ENCODE measurements around the gene APOL4.

Gene APOL4

GRCh38 chr22:36166518-36167220 lies 34.9 kb downstream of the APOL4 start:
- no peak for DNase-seq
- Histone ChIP-seq H3K27me3 (replicated peaks) (no peaks in the 10 kb centered on the region), H3K36me3 (replicated peaks) (no peaks in the 10 kb centered on the region), H3K4me3 (ENCODE audit: low read depth, low read length) (no peak overlapping the region), H3K27ac (no peak overlapping the region)
- in situ Hi-C loops (cut with HindIII; ENCODE audit: low pct_ligation_motif_present, low sequenced_read_pairs), result loop anchor here (25.0 kb wide), 1 partner anchor 96 kb away; the partner anchor contains the start of gene APOL1
- no peak for TF ChIP-seq CTCF (IDR thresholded peaks at IDR 0.05; ENCODE audit: low read depth, low read length, missing control alignments)

- Histone ChIP-seq H3K27me3 (replicated peaks) (no peaks in the 10 kb centered on the region), H3K36me3 (replicated peaks) (no peaks in the 10 kb centered on the region), H3K4me3 (ENCODE audit: low read depth, low read length) (no peak overlapping the region), H3K27ac (no peak overlapping the region)
- no peak for TF ChIP-seq CTCF (IDR thresholded peaks at IDR 0.05; ENCODE audit: low read depth, low read length, missing control alignments)
- DNase-seq, result no peak
- in situ Hi-C loops (cut with HindIII; ENCODE audit: low pct_ligation_motif_present, low sequenced_read_pairs), result loop anchor here (25.0 kb wide), 1 partner anchor 96 kb away; the partner anchor contains the start of gene APOL1
Observed at GRCh38 chr22:36166086-36166485, 35.5 kb downstream of the APOL4 start.

- Histone ChIP-seq H3K36me3 (replicated peaks) (no peaks in the 10 kb centered on the region), H3K27ac (no peak overlapping the region), H3K27me3 (replicated peaks) (no peaks in the 10 kb centered on the region), H3K4me3 (ENCODE audit: low read depth, low read length) (no peak overlapping the region)
- TF ChIP-seq CTCF (IDR thresholded peaks at IDR 0.05; ENCODE audit: low read depth, low read length, missing control alignments), result no peak
- in situ Hi-C loops (cut with HindIII; ENCODE audit: low pct_ligation_motif_present, low sequenced_read_pairs), result loop anchor here (25.0 kb wide), 1 partner anchor 97 kb away; the partner anchor contains the start of gene APOL1
- DNase-seq, result no peak
Observed at GRCh38 chr22:36165141-36165540, 36.5 kb downstream of the APOL4 start.

- H3K27me3 ChIP-seq (replicated peaks), result no peaks in the 10 kb centered on the region
- H3K4me3 ChIP-seq (ENCODE audit: low read depth, low read length), result no peak overlapping the region
- in situ Hi-C loops (cut with HindIII; ENCODE audit: low pct_ligation_motif_present, low sequenced_read_pairs), result loop anchor here (25.0 kb wide), 1 partner anchor 98 kb away; the partner anchor contains the start of gene APOL1
- H3K27ac ChIP-seq, result no peak overlapping the region
- no peak for TF ChIP-seq CTCF (IDR thresholded peaks at IDR 0.05; ENCODE audit: low read depth, low read length, missing control alignments)
- no peak for DNase-seq
- no peaks in the 10 kb centered on the region for H3K36me3 ChIP-seq (replicated peaks)
Observed at GRCh38 chr22:36164621-36165020, 37.0 kb downstream of the APOL4 start.

GRCh38 chr22:36163497-36163896 lies 38.1 kb downstream of the APOL4 start:
- Histone ChIP-seq H3K27me3 (replicated peaks) (no peaks in the 10 kb centered on the region), H3K27ac (no peak overlapping the region), H3K4me3 (ENCODE audit: low read depth, low read length) (no peak overlapping the region), H3K36me3 (replicated peaks) (no peaks in the 10 kb centered on the region)
- TF ChIP-seq CTCF (IDR thresholded peaks at IDR 0.05; ENCODE audit: low read depth, low read length, missing control alignments), result no peak
- no peak for DNase-seq
- in situ Hi-C loops (cut with HindIII; ENCODE audit: low pct_ligation_motif_present, low sequenced_read_pairs), result loop anchor here (25.0 kb wide), 1 partner anchor 99 kb away; the partner anchor contains the start of gene APOL1

All from brain microvascular endothelial cell (primary cell).